ENCODE measurements around the gene LRRFIP1.

The LRRFIP1 gene

DNA sequence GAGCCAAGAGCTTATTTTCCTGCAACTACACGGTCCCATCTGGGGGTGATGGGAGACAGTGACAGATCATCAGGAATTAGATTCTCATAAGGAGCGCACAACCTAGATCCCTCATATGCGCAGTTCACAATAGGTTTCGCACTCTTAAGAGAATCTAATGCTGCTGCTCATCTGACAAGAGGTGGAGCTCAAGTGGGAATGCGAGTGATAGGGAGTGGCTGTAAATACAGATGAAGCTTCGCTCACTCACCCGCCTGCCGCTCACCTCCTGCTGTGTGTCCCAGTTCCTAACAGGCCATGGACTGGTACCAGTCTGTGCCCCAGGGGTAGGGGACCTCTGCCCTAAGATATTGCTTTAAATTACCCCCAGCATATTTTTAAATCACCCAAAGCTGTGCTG lies 10.8 kb downstream of the LRRFIP1 start:
- H3K4me3 ChIP-seq (replicated peaks in 1 of 2; ENCODE audit: low read depth in 2 of 2, low read length in 2 of 2): no peak overlapping the region
- no peak for DNase-seq (ENCODE audit: low read depth in 2 of 2)
- TF ChIP-seq, protein P1, sequence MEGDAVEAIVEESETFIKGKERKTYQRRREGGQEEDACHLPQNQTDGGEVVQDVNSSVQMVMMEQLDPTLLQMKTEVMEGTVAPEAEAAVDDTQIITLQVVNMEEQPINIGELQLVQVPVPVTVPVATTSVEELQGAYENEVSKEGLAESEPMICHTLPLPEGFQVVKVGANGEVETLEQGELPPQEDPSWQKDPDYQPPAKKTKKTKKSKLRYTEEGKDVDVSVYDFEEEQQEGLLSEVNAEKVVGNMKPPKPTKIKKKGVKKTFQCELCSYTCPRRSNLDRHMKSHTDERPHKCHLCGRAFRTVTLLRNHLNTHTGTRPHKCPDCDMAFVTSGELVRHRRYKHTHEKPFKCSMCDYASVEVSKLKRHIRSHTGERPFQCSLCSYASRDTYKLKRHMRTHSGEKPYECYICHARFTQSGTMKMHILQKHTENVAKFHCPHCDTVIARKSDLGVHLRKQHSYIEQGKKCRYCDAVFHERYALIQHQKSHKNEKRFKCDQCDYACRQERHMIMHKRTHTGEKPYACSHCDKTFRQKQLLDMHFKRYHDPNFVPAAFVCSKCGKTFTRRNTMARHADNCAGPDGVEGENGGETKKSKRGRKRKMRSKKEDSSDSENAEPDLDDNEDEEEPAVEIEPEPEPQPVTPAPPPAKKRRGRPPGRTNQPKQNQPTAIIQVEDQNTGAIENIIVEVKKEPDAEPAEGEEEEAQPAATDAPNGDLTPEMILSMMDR (IDR thresholded peaks at IDR 0.05; ENCODE audit: low read depth, low read length): no peak

DNA sequence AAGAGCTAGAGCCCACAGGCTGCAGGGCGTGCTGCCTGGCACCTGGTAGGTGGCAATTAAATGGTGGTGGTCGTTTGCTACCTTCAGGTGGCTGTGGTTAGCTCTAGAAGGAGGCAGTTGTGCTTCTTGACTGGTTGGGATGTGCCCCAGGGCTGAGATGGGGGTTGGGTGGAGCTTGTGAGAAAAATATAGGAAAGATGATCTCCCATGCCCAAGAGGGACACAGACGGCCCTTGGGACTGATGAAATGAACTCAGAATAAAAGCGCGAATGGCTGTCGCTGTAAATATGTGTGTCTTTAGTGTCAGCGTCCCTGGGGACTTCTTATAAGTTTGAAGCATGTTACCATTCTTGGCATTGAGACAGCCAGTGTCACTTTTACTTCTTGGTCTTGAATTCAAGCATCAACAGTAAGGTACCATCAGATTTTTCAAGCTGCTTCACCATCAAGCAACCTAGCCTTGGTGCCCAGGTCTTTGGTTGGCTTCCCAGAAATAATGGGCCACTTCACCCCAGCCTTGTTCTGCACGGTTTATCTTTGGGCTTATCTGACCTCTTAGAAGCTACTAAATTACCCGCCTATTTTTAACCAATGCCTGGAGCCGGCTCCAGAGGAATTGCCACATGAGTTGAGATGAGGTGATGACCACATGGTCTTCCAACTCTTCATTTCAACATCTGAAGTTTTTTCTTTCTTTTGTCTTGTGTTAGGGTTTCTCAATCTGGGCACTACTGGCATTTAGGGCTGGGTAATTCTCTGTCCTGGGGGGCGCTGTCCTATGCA lies 11.9 kb downstream of the LRRFIP1 start:
- TF ChIP-seq, protein P1 (IDR thresholded peaks at IDR 0.05; ENCODE audit: low read depth, low read length): no peak
- no peak for DNase-seq (ENCODE audit: low read depth in 2 of 2)
- H3K4me3 ChIP-seq (replicated peaks in 1 of 2; ENCODE audit: low read depth in 2 of 2, low read length in 2 of 2): no peak overlapping the region

DNA sequence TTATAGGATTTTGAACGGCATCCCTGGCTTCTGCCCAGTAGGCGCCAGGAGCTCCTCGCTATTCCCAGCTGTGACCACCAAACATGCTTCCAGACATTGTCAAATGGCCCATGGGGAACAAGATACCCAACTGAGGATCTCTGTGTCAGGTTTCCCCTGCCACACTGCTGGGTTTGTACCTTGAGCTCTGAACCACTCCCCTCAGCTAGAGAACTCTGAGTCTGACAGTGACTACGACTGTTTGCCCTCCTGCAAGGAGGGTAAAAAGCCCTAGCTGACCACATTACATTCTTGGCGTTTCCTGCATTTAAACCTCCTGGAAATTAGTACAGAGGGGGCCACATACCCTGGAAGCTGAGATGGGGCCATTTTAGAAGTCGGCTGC lies 12.4 kb downstream of the LRRFIP1 start:
- DNase-seq (ENCODE audit: low read depth in 2 of 2): no peak
- no peak overlapping the region for H3K4me3 ChIP-seq (replicated peaks in 1 of 2; ENCODE audit: low read depth in 2 of 2, low read length in 2 of 2)
- TF ChIP-seq, protein P1 (IDR thresholded peaks at IDR 0.05; ENCODE audit: low read depth, low read length): no peak

DNA sequence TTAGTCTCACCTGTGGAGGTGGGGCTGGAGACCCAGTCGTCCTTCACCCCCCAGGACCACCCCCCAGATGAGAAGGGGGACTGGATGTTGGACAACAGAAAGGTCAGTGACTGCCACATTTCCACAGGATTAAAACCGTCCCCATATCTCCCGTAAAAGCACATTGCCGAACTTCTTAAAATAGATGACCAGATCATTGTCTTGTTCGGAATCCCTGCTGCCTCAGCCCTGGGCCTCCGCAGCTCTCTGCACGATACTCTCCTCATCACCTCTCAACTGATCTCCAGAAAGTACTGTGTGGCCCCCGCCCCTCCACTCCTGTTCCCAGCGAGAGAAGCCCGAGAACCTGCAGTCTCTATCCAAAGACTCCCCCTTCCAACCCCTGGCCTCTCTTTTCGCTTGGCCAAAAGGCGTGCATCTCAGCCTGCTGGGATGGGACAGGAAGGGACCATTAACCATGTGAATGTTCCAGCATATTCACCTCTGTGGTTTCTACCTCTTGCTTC lies 13.2 kb downstream of the LRRFIP1 start:
- TF ChIP-seq, protein P1 (IDR thresholded peaks at IDR 0.05; ENCODE audit: low read depth, low read length): no peak

DNA sequence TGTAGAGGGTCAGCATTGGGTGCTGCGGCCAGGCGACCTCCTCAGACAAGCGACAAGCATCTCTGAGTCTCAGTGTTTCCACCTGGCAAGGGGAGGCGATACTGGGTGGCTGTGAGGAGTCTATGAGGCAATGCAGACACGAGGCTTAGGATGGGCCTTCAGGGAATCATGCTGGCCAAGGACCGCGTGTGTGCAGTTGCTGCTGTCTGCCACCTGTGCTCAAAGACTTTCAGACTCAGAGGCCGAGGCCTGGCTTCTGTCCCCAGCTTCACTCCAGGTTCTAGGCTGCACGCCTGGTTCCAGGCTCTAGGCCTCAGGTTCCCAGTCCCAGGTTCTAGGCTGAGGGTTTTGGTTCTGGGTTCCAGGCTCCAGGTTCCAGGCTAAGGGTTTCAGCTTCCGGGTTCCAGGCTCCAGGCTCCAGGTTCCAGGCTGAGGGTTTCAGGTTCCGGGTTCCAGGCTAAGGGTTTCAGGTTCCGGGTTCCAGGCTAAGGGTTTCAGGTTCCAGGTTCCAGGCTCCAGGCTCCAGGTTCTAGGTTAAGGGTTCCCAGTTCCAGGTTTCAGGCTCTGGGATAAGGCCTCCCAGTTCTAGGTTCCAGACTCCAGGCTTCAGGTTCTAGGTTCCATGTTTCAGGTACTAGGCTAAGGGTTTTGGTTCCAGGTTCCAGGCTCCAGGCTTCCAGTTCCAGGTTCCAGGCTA lies 14.8 kb downstream of the LRRFIP1 start:
- DNase-seq (ENCODE audit: low read depth in 2 of 2): no peak
- TF ChIP-seq, protein P1 (IDR thresholded peaks at IDR 0.05; ENCODE audit: low read depth, low read length): no peak
- no peak overlapping the region for H3K4me3 ChIP-seq (replicated peaks in 1 of 2; ENCODE audit: low read depth in 2 of 2, low read length in 2 of 2)

More for the DNA sequence above, 13.2 kb downstream of the LRRFIP1 start:
- DNase-seq (ENCODE audit: low read depth in 2 of 2): no peak
- H3K4me3 ChIP-seq (replicated peaks in 1 of 2; ENCODE audit: low read depth in 2 of 2, low read length in 2 of 2): no peak overlapping the region

DNA sequence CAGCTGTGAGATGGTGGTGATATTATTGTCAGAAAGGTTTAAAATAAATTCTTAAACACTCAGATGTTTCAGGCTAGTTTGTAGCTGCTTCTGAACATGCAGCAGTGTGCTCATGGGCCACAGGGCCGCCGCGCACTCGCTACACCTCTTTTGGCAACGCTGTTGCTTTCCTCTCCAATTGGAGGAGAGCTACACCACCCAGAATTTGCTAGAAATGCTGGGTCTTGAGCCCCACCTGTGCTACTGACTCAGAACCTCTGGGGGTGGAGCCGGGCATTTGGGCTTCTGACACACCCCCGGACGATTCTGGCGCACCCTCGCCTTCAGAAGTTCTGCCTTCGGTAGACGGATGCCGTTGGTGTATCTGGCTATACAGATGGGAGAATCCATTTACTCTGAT lies 15.7 kb downstream of the LRRFIP1 start:
- no peak overlapping the region for H3K4me3 ChIP-seq (replicated peaks in 1 of 2; ENCODE audit: low read depth in 2 of 2, low read length in 2 of 2)
- DNase-seq (ENCODE audit: low read depth in 2 of 2): no peak
- TF ChIP-seq, protein P1 (IDR thresholded peaks at IDR 0.05; ENCODE audit: low read depth, low read length): no peak

Measured in cardiac fibroblast (primary cell).